ENCODE data around the gene MYH13. TPM values are rescaled to one million over a fixed set of nuclear protein-coding genes. Genes with fewer than 3 reads are reported as not detected.

The MYH13 gene
- total and polyA plus RNA-seq, 9 of the 15 experiments (the other 6 are each of a cell fraction or from before 2014, with no cell fraction given): 0.01 TPM; not detected in 8

DNA sequence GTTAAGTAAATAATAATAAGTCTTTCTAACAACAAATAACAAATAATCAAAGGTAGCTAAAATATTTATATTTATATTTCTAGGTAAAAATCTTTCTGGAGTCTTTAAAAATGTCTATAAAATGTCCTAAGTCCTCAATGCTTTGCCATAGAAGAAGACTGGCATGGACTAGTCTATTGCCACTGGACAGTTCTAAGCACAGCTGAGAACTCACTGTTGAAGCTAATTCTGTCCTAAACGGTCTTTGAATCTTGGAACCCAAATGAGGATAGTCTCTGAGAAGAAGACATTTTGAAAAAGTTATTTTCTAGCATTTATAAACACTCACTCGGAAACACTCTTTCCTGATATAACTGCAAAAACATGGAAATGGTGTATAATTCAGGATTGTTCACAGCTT lies 48.4 kb upstream of the MYH13 start:
- no peaks in the 10 kb centered on the region for H3K36me3 ChIP-seq (ENCODE audit: control insufficient read depth, insufficient read depth, low read length)
- H3K4me3 ChIP-seq: no peak overlapping the region
- no peaks in the 10 kb centered on the region for H3K27me3 ChIP-seq (ENCODE audit: control insufficient read depth in 2 of 2, insufficient read depth in 2 of 2, low read length in 2 of 2)
- in situ Hi-C loops (cut with MboI) (no loop called here), intact Hi-C loops (cut with micrococcal nuclease) (no loop called here)
- no TSS peak for BruUV-seq (replicated peaks)
- ChIA-PET POLR2A (no interaction called here), CTCF (ENCODE audit: low intra/inter-chr PET ratio) (no interaction called here)
- ATAC-seq (no peak), DNase-seq (ENCODE audit: extremely low read depth in 1 of 4, low spot score in 3 of 4) (no peak), FAIRE-seq (no peak)
- H3K9ac ChIP-seq (ENCODE audit: insufficient read depth in 1 of 2, low read depth in 2 of 2, low read length in 2 of 2): no peak overlapping the region
- H3K27ac ChIP-seq (ENCODE audit: extremely low read depth, low read depth, low read length): no peak overlapping the region
- H3K9me1 ChIP-seq (ENCODE audit: control insufficient read depth, insufficient read depth, low read length): no peaks in the 10 kb centered on the region
- no peak for TF ChIP-seq HES1 (IDR thresholded peaks at IDR 0.05; ENCODE audit: low read depth)
- no peak for TF ChIP-seq ZC3H4 (CRISPR knock-in tag; IDR thresholded peaks at IDR 0.05; ENCODE audit: borderline replicate concordance)
- no peak for TF ChIP-seq ZNF277 (CRISPR knock-in tag; IDR thresholded peaks at IDR 0.05; ENCODE audit: borderline replicate concordance)
- H3K4me1 ChIP-seq (replicated peaks in 1 of 2; ENCODE audit: control insufficient read depth in 2 of 2, insufficient read depth in 2 of 2, low read length in 2 of 2): no peaks in the 10 kb centered on the region
- H2AFZ ChIP-seq (ENCODE audit: low read depth, low read length): no peak overlapping the region
- WGBS (ENCODE audit: insufficient coverage, low coverage, missing lambda C conversion rate): 0% methylated on average over 2 of the region's 2 CpGs
- no peaks in the 10 kb centered on the region for H4K20me1 ChIP-seq (replicated peaks; ENCODE audit: control insufficient read depth, insufficient read depth, low read length)
- H3K9me3 ChIP-seq (replicated peaks; ENCODE audit: control insufficient read depth, insufficient read depth, low read depth, low read length): no peaks in the 10 kb centered on the region
- H3K79me2 ChIP-seq (ENCODE audit: control insufficient read depth, insufficient read depth, low read length): no peaks in the 10 kb centered on the region
- no peak overlapping the region for H3K4me2 ChIP-seq (ENCODE audit: insufficient read depth, low read length)

DNA sequence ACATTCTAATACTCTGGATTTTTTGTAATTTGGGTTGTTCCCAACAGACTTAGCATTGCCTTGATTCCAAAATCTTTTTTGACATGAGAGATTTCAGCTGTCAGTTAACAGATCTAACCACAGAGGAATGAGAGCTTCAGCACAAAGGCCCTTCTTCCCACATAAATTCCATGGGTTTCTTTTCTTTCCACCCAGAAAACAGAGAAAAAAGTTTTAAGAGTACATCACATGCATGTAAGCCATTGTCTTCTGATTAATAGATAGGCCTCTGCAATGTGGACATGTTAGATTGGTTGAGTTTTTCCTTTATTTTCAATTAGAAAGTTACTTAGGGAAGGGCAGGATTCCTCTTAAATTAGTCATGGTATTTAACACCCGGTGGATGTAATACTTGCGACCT lies 48.0 kb upstream of the MYH13 start:
- WGBS (ENCODE audit: insufficient coverage, low coverage, missing lambda C conversion rate): 0% methylated on average over 2 of the region's 2 CpGs
- Histone ChIP-seq H3K9me1 (ENCODE audit: control insufficient read depth, insufficient read depth, low read length) (no peaks in the 10 kb centered on the region), H3K79me2 (ENCODE audit: control insufficient read depth, insufficient read depth, low read length) (no peaks in the 10 kb centered on the region), H3K27ac (ENCODE audit: extremely low read depth, low read depth, low read length) (no peak overlapping the region), H3K9me3 (replicated peaks; ENCODE audit: control insufficient read depth, insufficient read depth, low read depth, low read length) (no peaks in the 10 kb centered on the region), H3K9ac (ENCODE audit: insufficient read depth in 1 of 2, low read depth in 2 of 2, low read length in 2 of 2) (no peak overlapping the region), H3K36me3 (ENCODE audit: control insufficient read depth, insufficient read depth, low read length) (no peaks in the 10 kb centered on the region), H4K20me1 (replicated peaks; ENCODE audit: control insufficient read depth, insufficient read depth, low read length) (no peaks in the 10 kb centered on the region), H3K4me2 (ENCODE audit: insufficient read depth, low read length) (no peak overlapping the region), H3K4me1 (replicated peaks in 1 of 2; ENCODE audit: control insufficient read depth in 2 of 2, insufficient read depth in 2 of 2, low read length in 2 of 2) (no peaks in the 10 kb centered on the region), H2AFZ (ENCODE audit: low read depth, low read length) (no peak overlapping the region), H3K4me3 (no peak overlapping the region), H3K27me3 (ENCODE audit: control insufficient read depth in 2 of 2, insufficient read depth in 2 of 2, low read length in 2 of 2) (no peaks in the 10 kb centered on the region)
- no peak for TF ChIP-seq NFIC (IDR thresholded peaks at IDR 0.05)
- ATAC-seq (no peak), DNase-seq (ENCODE audit: extremely low read depth in 1 of 4, low spot score in 3 of 4) (no peak), FAIRE-seq (no peak)
- ChIA-PET CTCF (ENCODE audit: low intra/inter-chr PET ratio) (no interaction called here), POLR2A (no interaction called here)
- no TSS peak for BruUV-seq (replicated peaks)
- intact Hi-C loops (cut with micrococcal nuclease) (no loop called here), in situ Hi-C loops (cut with MboI) (no loop called here)
